ENCODE results near the gene MAP6. TPM values are rescaled to one million over a fixed set of nuclear protein-coding genes. Genes with fewer than 3 reads are reported as not detected.

The MAP6 gene
- total RNA-seq, 1 experiment from 2014 or later: not detected

GRCh38 chr11:75572744-75573143, 96.1 kb downstream of the MAP6 start:
- Histone ChIP-seq H3K9me3 (ENCODE audit: control insufficient read depth in 1 of 2, insufficient read depth in 1 of 2, low read depth in 1 of 2, low read length in 2 of 2) (no peaks in the 10 kb centered on the region), H3K27ac (ENCODE audit: low read depth, low read length) (no peak overlapping the region), H3K9me2 (ENCODE audit: insufficient read depth) (no peaks in the 10 kb centered on the region), H4K20me1 (ENCODE audit: insufficient read depth) (no peaks in the 10 kb centered on the region), H3K9ac (ENCODE audit: low read length) (no peak overlapping the region), H3K4me3 (replicated peaks in 1 of 2; ENCODE audit: low read depth in 1 of 2, low read length in 2 of 2) (no peak overlapping the region), H3K36me3 (ENCODE audit: control insufficient read depth in 1 of 2, insufficient read depth in 2 of 2, low read length in 2 of 2) (peaks cover 31 to 39% of the 10 kb centered on the region in 2 experiments), H3K4me1 (ENCODE audit: control insufficient read depth in 1 of 2, insufficient read depth in 2 of 2, low read length in 2 of 2) (peaks cover 0 to 4% of the 10 kb centered on the region in 2 experiments; a peak in 1 of 4 replicates), H3K79me2 (ENCODE audit: insufficient read depth, low read length) (peaks cover 4% of the 10 kb centered on the region), H3K4me2 (ENCODE audit: low read length) (no peak overlapping the region), H3K27me3 (ENCODE audit: insufficient read depth, low read length) (no peaks in the 10 kb centered on the region), H2AFZ (ENCODE audit: low read depth, low read length, poor library complexity, severe bottlenecking) (no peak overlapping the region)
- RAD21 ChIA-PET (ENCODE audit: low non-redundant PET in 1 of 2, low total read pairs in 2 of 2, uncharacterized antibody in 2 of 2, unreplicated experiment in 2 of 2): no interaction called here
- no TSS peak for BruUV-seq (replicated peaks)
- TF ChIP-seq ZNF274 (IDR thresholded peaks at IDR 0.05; ENCODE audit: low read depth, low read length): no peak
- TF ChIP-seq SRF (IDR thresholded peaks at IDR 0.05; ENCODE audit: low read depth): no peak
- TF ChIP-seq ZBTB33 (IDR thresholded peaks at IDR 0.05; ENCODE audit: extremely low read depth, insufficient replicate concordance, low read length): no peak
- TF ChIP-seq JUND (IDR thresholded peaks at IDR 0.05): no peak
- no peak for TF ChIP-seq POLR2AphosphoS5 (IDR thresholded peaks at IDR 0.05; ENCODE audit: low read depth, low read length)
- no peak for TF ChIP-seq EGR1 (IDR thresholded peaks at IDR 0.05; ENCODE audit: low read depth)
- TF ChIP-seq FOSL1 (IDR thresholded peaks at IDR 0.05; ENCODE audit: low read depth): no peak
- TF ChIP-seq RAD21 (IDR thresholded peaks at IDR 0.05; ENCODE audit: low read depth): no peak
- no peak for TF ChIP-seq CBX3 (IDR thresholded peaks at IDR 0.05; ENCODE audit: low read depth)
- TF ChIP-seq CTCF (IDR thresholded peaks at IDR 0.05 in 2 of 3, conservative IDR thresholded peaks at IDR 0.05 in 1 of 3; ENCODE audit: borderline replicate concordance in 1 of 3, insufficient read depth in 1 of 3, low read depth in 2 of 3, low read length in 2 of 3): no peak
- DNase-seq (ENCODE audit: low read depth, low spot score): no peak
- POLR2A ChIA-PET: interaction anchor here (1.2 kb wide), 1 partner anchor 10 kb away, joined by 3 read pairs; no protein-coding TSS in a partner anchor
- CTCF ChIA-PET: no interaction called here
- no peak for ATAC-seq
- intact Hi-C loops (cut with micrococcal nuclease): no loop called here
